IMR-90 (cell line): ENCODE results near the gene IL10. TPM values are rescaled to one million over a fixed set of nuclear protein-coding genes. Genes with fewer than 3 reads are reported as not detected.

Experiments
- ATAC-seq: fragments of 200-7000 bp; cut with Tn5 transposase; 2 replicates; pipeline ENCODE4 v1.9.1; 2020; ENCODE audit warnings: low read depth, mild to moderate bottlenecking, moderate library complexity
- BruUV-seq: library from RNA; stranded (reverse); fragments of 400-500 nt; replicated peaks from 2 replicates; lab custom pipeline; 2021; lab: Mats Ljungman, UMichigan
- CTCF ChIA-PET: fragments of 300-600 bp; formaldehyde crosslinking; extraction: SDS; loops from one replicate; lab custom pipeline; 2021; ENCODE audit warnings: antibody characterized with exemption; lab: Yijun Ruan, JAX
- POLR2A ChIA-PET: fragments of 300-600 bp; sonication (Branson Sonifier 250); formaldehyde crosslinking; loops from one replicate; lab custom pipeline; 2022; ENCODE audit warnings: antibody characterized with exemption; ENCODE audit not compliant: unreplicated experiment; lab: Charles Lee
- DNase-seq: peaks from one replicate; pipeline ENCODE4 v3.0.0; 2013
- H2AFZ ChIP-seq: replicated peaks from 2 replicates; pipeline ENCODE3; 2013; ENCODE audit warnings: low read length, mild to moderate bottlenecking; ENCODE audit not compliant: poor library complexity
- H2AK5ac ChIP-seq: 2 replicates; pipeline ENCODE4 v1.6.1; 2013; ENCODE audit warnings: low read depth, low read length, inconsistent platforms
- H2AK9ac ChIP-seq: replicated peaks from 2 replicates; pipeline ENCODE3; 2013; ENCODE audit warnings: mild to moderate bottlenecking, low read depth, low read length, moderate library complexity; ENCODE audit not compliant: poor library complexity
- H2BK120ac ChIP-seq: 2 replicates; pipeline ENCODE4 v1.6.1; 2013; ENCODE audit warnings: low read depth, low read length, inconsistent platforms
- H2BK15ac ChIP-seq: 3 replicates; pipeline ENCODE4 v1.6.1; 2013; ENCODE audit warnings: low read depth, low read length, inconsistent platforms
- H2BK20ac ChIP-seq: 2 replicates; pipeline ENCODE4 v1.6.1; 2013; ENCODE audit warnings: low read depth, mild to moderate bottlenecking, inconsistent platforms, low read length, moderate library complexity
- H2BK5ac ChIP-seq: 2 replicates; pipeline ENCODE4 v1.6.1; 2013; ENCODE audit warnings: mild to moderate bottlenecking, low read depth, low read length, inconsistent platforms; ENCODE audit not compliant: poor library complexity, severe bottlenecking
- H3K14ac ChIP-seq: replicated peaks from 2 replicates; pipeline ENCODE4 v1.6.1; 2013; ENCODE audit warnings: low read depth, low read length, inconsistent platforms
- H3K18ac ChIP-seq: 2 replicates; pipeline ENCODE4 v1.6.1; 2013; ENCODE audit warnings: low read depth, low read length, control low read depth
- H3K23ac ChIP-seq: 2 replicates; pipeline ENCODE4 v1.6.1; 2013; ENCODE audit warnings: low read depth, low read length, inconsistent platforms
- H3K27ac ChIP-seq: 2 replicates; pipeline ENCODE4 v1.5.1; 2013; ENCODE audit warnings: mild to moderate bottlenecking, control low read depth, low read length; ENCODE audit not compliant: insufficient read depth
- H3K27me3 ChIP-seq: 2 replicates; pipeline ENCODE4 v1.6.1; 2013; ENCODE audit warnings: low read length; ENCODE audit not compliant: control insufficient read depth, insufficient read depth
- H3K36me3 ChIP-seq: 2 replicates; pipeline ENCODE4 v1.6.1; 2013; ENCODE audit warnings: low read length, mixed read lengths; ENCODE audit not compliant: control insufficient read depth, insufficient read depth
- H3K4ac ChIP-seq: 2 replicates; pipeline ENCODE4 v1.6.1; 2013; ENCODE audit warnings: low read depth, low read length, inconsistent platforms
- H3K4me1 ChIP-seq: 2 replicates; pipeline ENCODE4 v1.6.1; 2013; ENCODE audit warnings: low read length, mixed read lengths; ENCODE audit not compliant: control insufficient read depth, insufficient read depth
- H3K4me2 ChIP-seq: 2 replicates; pipeline ENCODE4 v1.6.1; 2013; ENCODE audit warnings: low read depth, mild to moderate bottlenecking, control low read depth, low read length, moderate library complexity
- H3K4me3 ChIP-seq: 2 replicates; pipeline ENCODE4 v1.5.1; 2013; ENCODE audit warnings: low read depth, mild to moderate bottlenecking, control low read depth, low read length, moderate library complexity; ENCODE audit not compliant: insufficient read depth
- H3K56ac ChIP-seq: 2 replicates; pipeline ENCODE4 v1.6.1; 2013; ENCODE audit warnings: low read length, inconsistent platforms; ENCODE audit not compliant: insufficient read depth; ENCODE audit errors: extremely low read depth
- H3K79me1 ChIP-seq, 2 experiments: 2 replicates each; pipeline ENCODE4 v1.6.1; 2013; ENCODE audit warnings: low read length in 2 of 2, inconsistent platforms in 1 of 2, low read depth in 1 of 2
- H3K9ac ChIP-seq: 2 replicates; pipeline ENCODE4 v1.6.1; 2013; ENCODE audit warnings: low read depth, low read length, control low read depth
- H3K9me1 ChIP-seq: 2 replicates; pipeline ENCODE4 v1.6.1; 2013; ENCODE audit warnings: low read length, inconsistent platforms; ENCODE audit not compliant: insufficient read depth
- H3K9me3 ChIP-seq: 2 replicates; pipeline ENCODE4 v1.6.1; 2013; ENCODE audit warnings: low read length; ENCODE audit not compliant: control insufficient read depth, insufficient read depth
- H4K20me1 ChIP-seq: 2 replicates; pipeline ENCODE4 v1.6.1; 2013; ENCODE audit warnings: low read length, inconsistent platforms; ENCODE audit not compliant: insufficient read depth
- H4K5ac ChIP-seq: 2 replicates; pipeline ENCODE4 v1.6.1; 2013; ENCODE audit warnings: mild to moderate bottlenecking, low read depth, low read length, control low read depth
- H4K8ac ChIP-seq, 2 experiments: 2 replicates each; pipeline ENCODE4 v1.6.1; 2013; ENCODE audit warnings: low read depth in 2 of 2, low read length in 2 of 2, control low read depth in 1 of 2, inconsistent platforms in 1 of 2
- H4K91ac ChIP-seq: 2 replicates; pipeline ENCODE4 v1.6.1; 2013; ENCODE audit warnings: low read depth, low read length, inconsistent platforms; ENCODE audit not compliant: insufficient read depth
- BHLHE40 ChIP-seq: fragments of 150-350 bp; IDR thresholded peaks from 2 replicates; pipeline ENCODE4 v1.6.1; 2016; ENCODE audit warnings: mild to moderate bottlenecking, low read depth, low read length
- CEBPB ChIP-seq: IDR thresholded peaks from 2 replicates; pipeline ENCODE4 v1.6.1; 2012; ENCODE audit warnings: low read depth, low read length, improper control_type of control experiment
- CHD1 ChIP-seq: IDR thresholded peaks from 2 replicates; pipeline ENCODE4 v1.6.1; 2012; ENCODE audit warnings: low read depth, low read length, improper control_type of control experiment
- FOS ChIP-seq: fragments of 150-350 bp; IDR thresholded peaks from 2 replicates; pipeline ENCODE4 v1.6.1; 2016; ENCODE audit warnings: low read depth, low read length
- MAFK ChIP-seq: IDR thresholded peaks from 2 replicates; pipeline ENCODE4 v1.6.1; 2012; ENCODE audit warnings: low read depth, low read length, improper control_type of control experiment
- MAZ ChIP-seq: IDR thresholded peaks from 2 replicates; pipeline ENCODE4 v1.6.1; 2012; ENCODE audit warnings: low read depth, mild to moderate bottlenecking, low read length, improper control_type of control experiment, moderate library complexity, borderline replicate concordance
- MXI1 ChIP-seq: IDR thresholded peaks from 2 replicates; pipeline ENCODE4 v1.6.1; 2012; ENCODE audit warnings: low read depth, mild to moderate bottlenecking, low read length, moderate library complexity, borderline replicate concordance
- NFE2L2 ChIP-seq: fragments of 150-350 bp; IDR thresholded peaks from 2 replicates; pipeline ENCODE4 v1.6.1; 2016; ENCODE audit warnings: low read depth, mild to moderate bottlenecking, low read length
- POLR2A ChIP-seq: IDR thresholded peaks from 2 replicates; pipeline ENCODE4 v1.6.1; 2012; ENCODE audit warnings: mild to moderate bottlenecking, low read depth, low read length
- RAD21 ChIP-seq: IDR thresholded peaks from 2 replicates; pipeline ENCODE4 v1.6.1; 2012; ENCODE audit warnings: low read length, improper control_type of control experiment
- RCOR1 ChIP-seq: IDR thresholded peaks from 2 replicates; pipeline ENCODE4 v1.6.1; 2012; ENCODE audit warnings: mild to moderate bottlenecking, low read length, improper control_type of control experiment; ENCODE audit not compliant: insufficient replicate concordance
- RFX5 ChIP-seq: IDR thresholded peaks from 2 replicates; pipeline ENCODE4 v1.8.0; 2012; ENCODE audit warnings: low read depth, mild to moderate bottlenecking, low read length, moderate library complexity
- SMC3 ChIP-seq: fragments of 150-350 bp; IDR thresholded peaks from 2 replicates; pipeline ENCODE4 v1.6.1; 2016; ENCODE audit warnings: low read depth, mild to moderate bottlenecking, antibody characterized with exemption, low read length, moderate library complexity
- WGBS, 2 experiments: methylation state at CpG; one replicate each; pipeline versions ENCODE4 v1.1.5 to v1.1.7; 2013; ENCODE audit warnings: missing lambda C conversion rate in 2 of 2; ENCODE audit not compliant: insufficient read length in 1 of 2; ENCODE audit errors: extremely low coverage in 2 of 2; 5-methylcytosine and 5-hydroxymethylcytosine counted together
- dilution Hi-C: fragments of 300-500 bp; cut with HindIII; formaldehyde crosslinking; loops from one replicate; pipeline ENCODE4 v1.14.3; 2018; ENCODE audit warnings: low sequenced_read_pairs; ENCODE audit not compliant: unreplicated experiment
- in situ Hi-C: fragments of 300-500 bp; cut with MboI; formaldehyde crosslinking; loops from 3 replicates; pipeline ENCODE4 v1.14.3; 2019; ENCODE audit warnings: low sequenced_read_pairs, inconsistent platforms, mixed read lengths
- intact Hi-C: fragments of 100-400 bp; cut with micrococcal nuclease; formaldehyde crosslinking; loops from 2 replicates; pipeline ENCODE4 v1.10.0; 2022
- polyA plus RNA-seq, 3 experiments: library from polyadenylated mRNA; depleted of rRNA; stranded (reverse); fragments of >200 nt; gene quantifications; 2 replicates each; pipeline ENCODE4 v1.2.3, GENCODE V29; 2012; ENCODE audit warnings: low replicate concordance in 1 of 3
- total RNA-seq: library from RNA; depleted of rRNA; stranded (reverse); fragments of >200 nt; gene quantifications from 2 replicates; pipeline ENCODE4 v1.2.3, GENCODE V29; 2012
- TF ChIP-seq, protein P1 (sequence below): fragments of 150-350 bp; IDR thresholded peaks from 2 replicates; pipeline ENCODE4 v1.6.1; 2016; ENCODE audit warnings: low read depth, mild to moderate bottlenecking, low read length, moderate library complexity, borderline replicate concordance
- TF ChIP-seq, protein P2 (sequence below): conservative IDR thresholded peaks from 2 replicates; pipeline ENCODE4 v1.5.1; 2012; ENCODE audit warnings: mild to moderate bottlenecking, low read depth, low read length, improper control_type of control experiment
- TF ChIP-seq, protein P3 (sequence below): fragments of 150-350 bp; IDR thresholded peaks from 2 replicates; pipeline ENCODE4 v1.6.1; 2017; ENCODE audit warnings: mild to moderate bottlenecking, antibody characterized with exemption, low read length, low read depth

IL10 gene
- total and polyA plus RNA-seq, 2 of the 4 experiments (the other 2 are of a cell fraction), result not detected

DNA sequence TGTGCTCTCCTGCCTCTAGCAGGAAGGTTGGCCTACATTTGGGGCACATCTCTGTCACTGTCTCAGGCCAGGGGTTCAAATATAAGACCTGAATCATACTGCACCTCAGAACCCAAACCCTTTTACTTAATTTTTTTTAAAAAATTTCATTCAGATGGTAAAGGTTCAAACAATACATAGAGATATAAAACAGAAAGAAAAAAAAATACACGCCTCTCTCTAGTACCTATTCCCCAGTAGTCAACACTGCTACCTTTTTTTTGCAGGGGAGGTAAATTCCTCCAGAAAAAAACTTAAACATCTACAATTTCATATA, 54.7 kb downstream of the IL10 start:
- no TSS peak for BruUV-seq
- dilution Hi-C loops, result no loop called here

More for the DNA sequence above, 54.7 kb downstream of the IL10 start:
- no CpG with 5 or more reads among the region's 1 CpG for WGBS, 2 experiments
- Histone ChIP-seq H3K27me3 (no peaks in the 10 kb centered on the region), H4K5ac (no peak overlapping the region), H3K27ac (no peak overlapping the region), H3K4ac (no peak overlapping the region), H3K4me3 (no peak overlapping the region), H2BK15ac (no peak overlapping the region), H2BK120ac (no peak overlapping the region), H2BK5ac (no peak overlapping the region), H4K91ac (no peak overlapping the region), H4K8ac (no peak overlapping the region), H3K9me1 (peaks cover 47% of the 10 kb centered on the region), H3K56ac (no peak overlapping the region), H3K18ac (no peak overlapping the region), H2AFZ (no peak overlapping the region), H3K9ac (no peak overlapping the region), H2AK5ac (no peak overlapping the region), H3K4me2 (no peak overlapping the region), H3K23ac (no peak overlapping the region), H2BK20ac (no peak overlapping the region), H3K9me3 (no peaks in the 10 kb centered on the region), H3K79me1 (peaks cover 29 to 81% of the 10 kb centered on the region in 2 experiments), H3K4me1 (peaks cover 31% of the 10 kb centered on the region), H4K20me1 (peaks cover 92% of the 10 kb centered on the region), H2AK9ac (no peak overlapping the region), H3K36me3 (no peaks in the 10 kb centered on the region), H3K14ac (no peak overlapping the region)
- in situ Hi-C loops (no loop called here), intact Hi-C loops (no loop called here)
- TF ChIP-seq SMC3 (no peak), RCOR1 (no peak), NFE2L2 (no peak), POLR2A (no peak), RAD21 (no peak), CEBPB (no peak), FOS (no peak), CHD1 (no peak), MXI1 (no peak), BHLHE40 (no peak), RFX5 (no peak), MAZ (no peak), MAFK (no peak)
- TF ChIP-seq, protein P1, sequence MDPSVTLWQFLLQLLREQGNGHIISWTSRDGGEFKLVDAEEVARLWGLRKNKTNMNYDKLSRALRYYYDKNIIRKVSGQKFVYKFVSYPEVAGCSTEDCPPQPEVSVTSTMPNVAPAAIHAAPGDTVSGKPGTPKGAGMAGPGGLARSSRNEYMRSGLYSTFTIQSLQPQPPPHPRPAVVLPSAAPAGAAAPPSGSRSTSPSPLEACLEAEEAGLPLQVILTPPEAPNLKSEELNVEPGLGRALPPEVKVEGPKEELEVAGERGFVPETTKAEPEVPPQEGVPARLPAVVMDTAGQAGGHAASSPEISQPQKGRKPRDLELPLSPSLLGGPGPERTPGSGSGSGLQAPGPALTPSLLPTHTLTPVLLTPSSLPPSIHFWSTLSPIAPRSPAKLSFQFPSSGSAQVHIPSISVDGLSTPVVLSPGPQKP, result no peak
- TF ChIP-seq, protein P2, sequence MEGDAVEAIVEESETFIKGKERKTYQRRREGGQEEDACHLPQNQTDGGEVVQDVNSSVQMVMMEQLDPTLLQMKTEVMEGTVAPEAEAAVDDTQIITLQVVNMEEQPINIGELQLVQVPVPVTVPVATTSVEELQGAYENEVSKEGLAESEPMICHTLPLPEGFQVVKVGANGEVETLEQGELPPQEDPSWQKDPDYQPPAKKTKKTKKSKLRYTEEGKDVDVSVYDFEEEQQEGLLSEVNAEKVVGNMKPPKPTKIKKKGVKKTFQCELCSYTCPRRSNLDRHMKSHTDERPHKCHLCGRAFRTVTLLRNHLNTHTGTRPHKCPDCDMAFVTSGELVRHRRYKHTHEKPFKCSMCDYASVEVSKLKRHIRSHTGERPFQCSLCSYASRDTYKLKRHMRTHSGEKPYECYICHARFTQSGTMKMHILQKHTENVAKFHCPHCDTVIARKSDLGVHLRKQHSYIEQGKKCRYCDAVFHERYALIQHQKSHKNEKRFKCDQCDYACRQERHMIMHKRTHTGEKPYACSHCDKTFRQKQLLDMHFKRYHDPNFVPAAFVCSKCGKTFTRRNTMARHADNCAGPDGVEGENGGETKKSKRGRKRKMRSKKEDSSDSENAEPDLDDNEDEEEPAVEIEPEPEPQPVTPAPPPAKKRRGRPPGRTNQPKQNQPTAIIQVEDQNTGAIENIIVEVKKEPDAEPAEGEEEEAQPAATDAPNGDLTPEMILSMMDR, result no peak
- TF ChIP-seq, protein P3, sequence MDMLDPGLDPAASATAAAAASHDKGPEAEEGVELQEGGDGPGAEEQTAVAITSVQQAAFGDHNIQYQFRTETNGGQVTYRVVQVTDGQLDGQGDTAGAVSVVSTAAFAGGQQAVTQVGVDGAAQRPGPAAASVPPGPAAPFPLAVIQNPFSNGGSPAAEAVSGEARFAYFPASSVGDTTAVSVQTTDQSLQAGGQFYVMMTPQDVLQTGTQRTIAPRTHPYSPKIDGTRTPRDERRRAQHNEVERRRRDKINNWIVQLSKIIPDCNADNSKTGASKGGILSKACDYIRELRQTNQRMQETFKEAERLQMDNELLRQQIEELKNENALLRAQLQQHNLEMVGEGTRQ, result no peak
- DNase-seq, result no peak
- POLR2A ChIA-PET, result no interaction called here
- CTCF ChIA-PET, result interaction anchor here (0.6 kb wide), 1 partner anchor 82 kb away, joined by 3 read pairs; no protein-coding TSS in a partner anchor
- ATAC-seq, result no peak
